Stimulated activated naive CD8-positive, alpha-beta T cell treated with anti-CD3 and anti-CD28 coated beads, Interleukin-15, Interleukin-2, amounts not matched to agents 100 ng/mL and 50 ng/mL, for 24 hours (primary cell): ENCODE measurements around the gene RASSF9.

Source experiments
- H3K27ac Mint-ChIP-seq: one replicate; pipeline ENCODE4 v1.8.0; 2021; ENCODE audit warnings: mild to moderate bottlenecking, mixed read lengths
- H3K27me3 Mint-ChIP-seq: one replicate; pipeline ENCODE4 v1.8.0; 2021; ENCODE audit warnings: mixed read lengths
- H3K36me3 Mint-ChIP-seq: one replicate; pipeline ENCODE4 v1.8.0; 2021; ENCODE audit warnings: low read depth, mixed read lengths
- H3K4me1 Mint-ChIP-seq: one replicate; pipeline ENCODE4 v1.8.0; 2021; ENCODE audit warnings: low read depth, mixed read lengths
- H3K4me3 Mint-ChIP-seq: one replicate; pipeline ENCODE4 v1.8.0; 2021; ENCODE audit warnings: mild to moderate bottlenecking, mixed read lengths
- H3K9me3 Mint-ChIP-seq: one replicate; pipeline ENCODE4 v1.8.0; 2021; ENCODE audit warnings: mixed read lengths

RASSF9 gene

DNA sequence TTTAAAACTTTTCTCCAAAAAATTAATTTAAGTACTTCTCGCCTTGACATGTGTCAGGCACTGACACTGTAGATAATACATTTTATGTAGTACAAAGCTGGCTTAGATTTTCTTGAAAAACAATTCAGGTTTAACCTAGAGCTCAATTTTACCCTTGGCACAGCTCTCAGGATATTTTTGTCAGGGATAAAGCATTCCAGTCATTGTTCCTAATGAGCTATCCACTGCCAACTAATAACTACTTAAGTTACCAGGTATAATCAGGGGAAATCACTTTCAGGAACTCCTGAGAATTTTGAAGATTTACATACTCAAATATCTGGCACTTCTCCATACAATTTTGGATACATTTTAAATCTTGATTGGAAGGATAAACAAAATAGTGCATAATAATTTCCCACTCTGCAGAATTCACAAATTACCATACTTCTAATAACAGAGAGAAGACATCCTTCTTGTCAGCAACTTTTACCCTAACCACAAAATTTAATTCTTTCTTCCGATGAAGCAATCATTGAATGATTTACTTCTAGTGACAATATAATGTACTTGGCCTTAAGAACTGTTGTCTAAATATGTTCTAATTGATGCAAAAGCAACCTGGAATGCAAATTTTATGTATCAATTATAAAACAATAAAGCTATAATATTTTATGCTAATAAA is 4.8 kb downstream of the RASSF9 start:
- H3K36me3 Mint-ChIP-seq, result no peaks in the 10 kb centered on the region
- no peaks in the 10 kb centered on the region for H3K27me3 Mint-ChIP-seq
- no peak overlapping the region for H3K4me3 Mint-ChIP-seq
- no peak overlapping the region for H3K27ac Mint-ChIP-seq
- peaks cover 4% of the 10 kb centered on the region for H3K9me3 Mint-ChIP-seq
- no peaks in the 10 kb centered on the region for H3K4me1 Mint-ChIP-seq

DNA sequence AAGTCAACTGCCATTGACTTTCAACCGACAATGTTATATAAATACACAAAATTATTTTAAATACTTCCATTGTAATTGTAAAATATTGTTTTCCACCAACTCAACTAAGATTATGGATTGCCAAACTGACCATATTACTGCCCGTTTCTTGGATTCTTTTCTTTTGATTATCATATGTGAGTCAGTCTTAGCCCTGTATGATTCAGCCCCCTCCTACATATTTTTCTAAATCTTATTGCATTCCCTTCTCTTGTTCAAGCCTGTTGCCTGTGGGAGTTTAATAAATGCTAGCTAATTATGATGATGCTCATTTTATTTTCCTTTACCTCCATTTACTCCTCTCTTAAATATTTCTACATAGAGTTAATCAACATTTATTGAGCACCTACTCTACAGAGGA is 6.8 kb downstream of the RASSF9 start:
- Mint-ChIP-seq H3K4me1 (no peaks in the 10 kb centered on the region), H3K9me3 (peaks cover 4% of the 10 kb centered on the region), H3K27me3 (no peaks in the 10 kb centered on the region), H3K27ac (no peak overlapping the region), H3K36me3 (no peaks in the 10 kb centered on the region), H3K4me3 (no peak overlapping the region)

DNA sequence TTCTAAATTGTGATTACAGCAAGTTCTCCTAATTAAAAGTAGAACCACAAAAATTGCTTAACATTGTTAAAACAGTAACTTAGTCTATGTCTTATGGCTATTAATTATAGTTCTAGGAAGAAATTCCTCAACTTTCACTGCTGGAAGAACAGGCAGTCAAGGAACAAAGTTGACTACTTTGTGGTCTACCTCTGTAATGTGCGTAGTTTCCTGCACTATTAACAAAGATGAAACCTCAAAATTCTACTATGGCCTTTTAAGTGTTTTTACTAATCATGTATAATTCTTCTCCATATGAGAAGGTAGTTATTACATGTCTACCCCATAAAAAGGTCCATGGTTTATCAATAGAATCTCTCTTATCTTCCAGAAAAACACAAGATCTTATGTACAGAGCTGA is 7.6 kb downstream of the RASSF9 start:
- Mint-ChIP-seq H3K4me1 (no peaks in the 10 kb centered on the region), H3K4me3 (no peak overlapping the region), H3K9me3 (peaks cover 4% of the 10 kb centered on the region)

DNA sequence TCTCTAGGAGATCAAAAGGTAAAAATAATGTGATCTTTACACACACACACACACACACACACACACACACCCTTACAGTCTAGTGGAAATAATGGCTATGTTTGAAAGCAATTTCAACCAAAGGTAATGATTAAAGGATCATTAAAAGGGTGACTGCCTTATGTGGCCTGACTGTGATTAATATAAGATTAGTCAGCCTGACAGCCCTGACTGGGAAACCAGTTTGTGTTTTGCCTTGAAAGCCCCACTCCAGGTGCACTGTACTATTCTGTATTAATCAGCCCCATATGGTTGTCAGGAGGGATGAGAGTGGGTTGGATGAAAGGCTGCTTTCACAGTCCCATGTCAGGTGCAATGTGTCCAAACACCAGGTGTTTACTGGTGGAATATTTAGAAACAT is 10.5 kb downstream of the RASSF9 start:
- no peaks in the 10 kb centered on the region for H3K27me3 Mint-ChIP-seq
- H3K4me1 Mint-ChIP-seq, result no peaks in the 10 kb centered on the region
- H3K4me3 Mint-ChIP-seq, result no peak overlapping the region
- H3K9me3 Mint-ChIP-seq, result peaks cover 4% of the 10 kb centered on the region
- H3K27ac Mint-ChIP-seq, result no peak overlapping the region
- no peaks in the 10 kb centered on the region for H3K36me3 Mint-ChIP-seq

More for the DNA sequence above, 7.6 kb downstream of the RASSF9 start:
- no peaks in the 10 kb centered on the region for H3K36me3 Mint-ChIP-seq
- no peak overlapping the region for H3K27ac Mint-ChIP-seq
- H3K27me3 Mint-ChIP-seq, result no peaks in the 10 kb centered on the region

DNA sequence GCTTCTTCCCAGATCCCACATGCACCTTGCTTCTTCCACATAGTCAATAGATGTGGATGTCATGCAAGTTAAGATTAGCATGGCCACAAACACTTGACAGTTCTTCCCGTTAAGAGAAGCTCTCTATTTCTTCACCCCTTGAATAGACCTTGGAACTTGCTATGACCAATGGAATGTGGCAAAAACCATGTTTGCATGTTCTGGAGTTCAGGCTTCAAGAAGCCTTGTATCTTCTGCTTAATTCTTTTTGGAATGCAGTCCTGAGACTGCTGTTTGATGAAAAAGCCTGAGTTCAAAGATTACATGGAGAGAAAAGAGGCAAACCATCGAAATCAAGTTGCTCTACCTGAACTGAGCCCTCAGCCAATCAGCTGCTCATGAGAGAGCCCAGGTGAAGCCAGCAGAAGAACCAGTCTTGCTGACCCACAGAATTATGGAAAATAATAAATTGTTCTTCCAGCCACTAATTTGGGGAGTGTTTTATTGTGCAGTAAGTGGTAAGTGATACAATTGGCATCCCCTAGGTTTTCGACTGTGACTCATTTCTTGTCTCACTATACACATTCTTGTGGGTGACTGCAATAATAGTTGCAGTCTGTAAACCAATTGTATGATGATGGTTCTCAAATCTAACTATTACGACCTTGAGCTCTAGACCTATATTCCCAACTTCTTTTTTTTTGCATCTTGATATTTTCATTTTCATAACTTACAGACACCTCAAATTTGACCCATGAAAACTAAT is 12.6 kb downstream of the RASSF9 start:
- Mint-ChIP-seq H3K27ac (no peak overlapping the region), H3K27me3 (no peaks in the 10 kb centered on the region), H3K9me3 (peaks cover 4% of the 10 kb centered on the region), H3K4me1 (no peaks in the 10 kb centered on the region), H3K4me3 (no peak overlapping the region), H3K36me3 (no peaks in the 10 kb centered on the region)

DNA sequence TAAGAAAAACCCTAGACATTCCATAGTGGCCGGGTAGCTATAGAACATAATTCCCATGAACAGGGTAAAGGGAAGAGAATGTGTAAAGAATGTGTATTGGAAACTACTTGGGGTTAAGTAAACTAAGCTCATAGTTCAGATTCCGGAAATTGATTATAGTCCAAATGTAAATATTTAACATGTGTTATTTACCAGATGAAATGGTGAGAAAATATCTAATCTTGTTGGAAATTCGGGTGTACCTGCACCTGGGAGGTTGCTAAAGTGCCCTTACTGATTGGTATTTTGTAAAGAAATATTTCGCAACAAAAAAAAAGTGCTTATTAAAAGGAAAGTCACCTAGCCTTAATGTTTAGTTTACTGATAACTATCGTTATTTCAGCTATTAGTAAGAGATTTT is 14.4 kb downstream of the RASSF9 start:
- Mint-ChIP-seq H3K9me3 (no peaks in the 10 kb centered on the region), H3K27ac (no peak overlapping the region), H3K4me1 (no peaks in the 10 kb centered on the region), H3K27me3 (no peaks in the 10 kb centered on the region), H3K36me3 (no peaks in the 10 kb centered on the region), H3K4me3 (no peak overlapping the region)

DNA sequence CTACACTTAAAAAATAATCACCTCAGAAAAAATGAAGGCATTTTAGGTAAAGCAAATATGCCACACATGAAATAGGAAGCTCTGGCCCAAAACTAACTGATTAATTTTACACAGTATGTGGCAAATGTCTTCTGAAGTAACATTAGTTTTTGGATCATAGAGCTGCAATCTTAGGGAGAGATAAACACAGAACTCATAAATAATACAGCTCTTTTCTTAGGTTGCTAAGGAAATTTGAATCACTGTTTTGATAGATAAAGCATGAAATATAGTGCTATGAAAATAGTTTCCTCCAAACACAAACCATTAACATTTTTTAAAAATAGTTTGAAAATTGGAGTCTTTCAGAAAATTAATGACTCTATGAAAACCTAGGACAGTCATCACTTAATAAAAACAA is 15.0 kb downstream of the RASSF9 start:
- no peaks in the 10 kb centered on the region for H3K36me3 Mint-ChIP-seq
- no peak overlapping the region for H3K4me3 Mint-ChIP-seq
- H3K4me1 Mint-ChIP-seq, result no peaks in the 10 kb centered on the region
- H3K27ac Mint-ChIP-seq, result no peak overlapping the region
- no peaks in the 10 kb centered on the region for H3K27me3 Mint-ChIP-seq
- no peaks in the 10 kb centered on the region for H3K9me3 Mint-ChIP-seq

DNA sequence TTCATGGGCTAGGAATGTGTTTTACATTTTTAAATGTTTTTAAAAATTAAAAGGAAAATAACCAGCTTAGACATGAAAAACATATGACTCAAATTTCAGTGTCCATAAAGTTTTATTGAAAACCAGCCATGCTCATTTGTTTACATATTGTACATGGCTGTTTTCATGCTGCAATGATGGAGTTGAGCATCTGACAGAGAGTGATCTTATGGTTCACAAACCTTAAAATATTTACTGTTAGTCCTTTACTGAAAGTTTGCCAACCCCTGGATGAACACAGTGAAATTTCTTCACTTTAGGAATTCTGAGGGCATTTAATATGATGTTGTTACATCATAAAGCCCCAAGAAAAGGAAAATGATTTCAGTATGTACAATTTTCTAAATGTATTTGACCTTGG is 16.1 kb downstream of the RASSF9 start:
- H3K27me3 Mint-ChIP-seq, result no peaks in the 10 kb centered on the region
- H3K4me1 Mint-ChIP-seq, result no peaks in the 10 kb centered on the region
- H3K4me3 Mint-ChIP-seq, result no peak overlapping the region
- H3K36me3 Mint-ChIP-seq, result no peaks in the 10 kb centered on the region
- H3K27ac Mint-ChIP-seq, result no peak overlapping the region
- peaks cover 7% of the 10 kb centered on the region for H3K9me3 Mint-ChIP-seq

DNA sequence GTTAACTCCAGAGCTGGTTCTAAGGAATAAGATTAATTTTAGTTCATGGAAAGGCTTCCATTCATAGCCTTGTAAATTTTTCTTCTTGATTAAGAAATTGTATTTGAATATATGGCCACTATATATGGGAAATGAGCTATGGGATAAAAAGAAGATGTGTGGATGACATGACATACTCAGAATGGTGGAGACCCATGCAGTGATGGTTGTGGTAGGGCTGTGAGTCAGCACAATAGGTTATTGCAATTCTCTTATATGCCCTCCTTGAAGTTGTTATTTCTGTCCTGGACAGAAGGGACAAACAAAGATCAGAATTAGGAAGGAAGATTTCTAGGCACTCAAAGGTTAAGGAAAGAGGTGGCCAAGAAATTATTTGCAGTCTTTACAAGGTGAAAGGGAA is 21.5 kb downstream of the RASSF9 start:
- no peaks in the 10 kb centered on the region for H3K4me1 Mint-ChIP-seq
- peaks cover 7% of the 10 kb centered on the region for H3K9me3 Mint-ChIP-seq
- H3K36me3 Mint-ChIP-seq, result no peaks in the 10 kb centered on the region
- H3K27ac Mint-ChIP-seq, result no peak overlapping the region
- H3K4me3 Mint-ChIP-seq, result no peak overlapping the region
- no peaks in the 10 kb centered on the region for H3K27me3 Mint-ChIP-seq

DNA sequence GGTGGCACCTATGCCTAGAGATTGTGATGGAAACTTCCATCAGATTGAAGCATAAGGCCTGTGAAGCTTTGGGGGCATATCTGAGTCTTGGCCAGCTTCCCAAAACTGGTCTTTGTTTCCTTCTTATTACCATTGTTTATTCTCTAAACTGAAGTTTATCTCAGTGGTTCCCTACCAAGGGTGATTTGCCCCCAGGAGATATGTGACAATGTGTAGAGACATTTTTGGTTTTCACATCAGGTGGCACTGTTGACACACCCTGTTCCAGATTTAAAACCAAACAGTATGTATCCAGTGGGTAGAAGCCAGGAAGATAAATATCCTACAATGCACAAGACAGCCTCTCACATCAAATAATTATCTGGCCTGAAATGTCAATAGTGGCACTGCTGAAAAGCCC is 22.1 kb downstream of the RASSF9 start:
- Mint-ChIP-seq H3K36me3 (no peaks in the 10 kb centered on the region), H3K27me3 (no peaks in the 10 kb centered on the region), H3K9me3 (peaks cover 7% of the 10 kb centered on the region), H3K4me1 (no peaks in the 10 kb centered on the region), H3K4me3 (no peak overlapping the region), H3K27ac (no peak overlapping the region)

DNA sequence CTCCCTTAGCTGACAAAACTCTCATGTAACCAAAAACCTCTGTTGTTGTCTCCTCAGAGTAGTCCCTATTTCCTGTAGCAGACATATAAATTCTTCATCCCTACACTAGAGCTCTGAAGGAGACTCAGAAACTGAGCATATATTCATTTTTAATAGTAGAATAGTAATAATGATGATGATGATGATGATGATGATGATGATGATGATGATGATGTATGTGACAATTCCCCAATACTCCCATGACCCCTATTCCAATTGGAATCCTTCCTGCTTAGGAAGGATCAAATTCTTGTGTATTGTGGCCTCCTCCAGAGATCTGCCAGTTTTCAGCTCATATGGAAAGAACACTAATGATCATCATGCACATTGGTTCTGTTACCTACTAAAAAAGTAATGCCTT is 26.7 kb downstream of the RASSF9 start:
- H3K36me3 Mint-ChIP-seq, result no peaks in the 10 kb centered on the region

DNA sequence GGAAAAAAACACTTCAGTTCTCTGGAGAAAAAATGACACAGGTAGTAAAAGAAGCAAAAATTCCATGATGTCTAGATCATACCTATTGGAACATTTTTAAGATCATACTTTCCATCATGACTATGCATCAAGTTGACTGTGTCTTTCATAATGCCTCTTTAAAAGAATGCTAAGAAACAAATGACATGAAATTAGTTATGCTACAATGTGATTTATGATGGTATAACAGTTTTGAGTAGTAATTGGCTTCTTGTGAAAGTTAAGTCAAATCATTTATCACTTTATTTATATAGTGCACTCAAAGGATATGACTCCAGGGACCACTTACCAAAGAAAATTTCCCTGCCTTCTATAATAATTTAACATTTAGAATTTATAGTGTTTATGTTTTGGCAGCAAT is 28.5 kb downstream of the RASSF9 start:
- Mint-ChIP-seq H3K4me3 (no peak overlapping the region), H3K4me1 (no peaks in the 10 kb centered on the region), H3K27me3 (no peaks in the 10 kb centered on the region), H3K27ac (no peak overlapping the region), H3K9me3 (no peaks in the 10 kb centered on the region), H3K36me3 (no peaks in the 10 kb centered on the region)

More for the DNA sequence above, 26.7 kb downstream of the RASSF9 start:
- Mint-ChIP-seq H3K4me1 (no peaks in the 10 kb centered on the region), H3K4me3 (no peak overlapping the region), H3K9me3 (no peaks in the 10 kb centered on the region), H3K27me3 (no peaks in the 10 kb centered on the region), H3K27ac (no peak overlapping the region)

DNA sequence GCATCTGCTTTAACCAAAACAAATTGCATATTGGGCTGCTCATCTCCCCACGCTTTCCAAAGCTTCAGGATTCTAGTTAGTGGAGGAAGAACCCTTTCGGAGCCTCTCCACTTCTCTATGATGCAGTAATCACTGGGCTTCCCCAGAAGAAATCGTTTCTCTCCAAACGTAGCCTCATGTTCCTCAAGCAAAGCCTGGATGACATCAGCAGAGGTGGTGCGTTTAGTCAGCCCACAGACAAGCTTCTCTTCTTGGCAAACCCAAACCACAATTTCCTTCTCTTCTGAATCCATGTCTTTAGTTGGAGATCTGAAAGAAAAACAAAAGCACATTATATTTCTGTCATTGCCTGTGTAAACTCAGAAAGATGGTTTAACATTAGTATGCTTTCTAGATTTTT is 30.6 kb downstream of the RASSF9 start:
- H3K27me3 Mint-ChIP-seq, result no peaks in the 10 kb centered on the region
- H3K36me3 Mint-ChIP-seq, result no peaks in the 10 kb centered on the region
- H3K9me3 Mint-ChIP-seq, result no peaks in the 10 kb centered on the region
- no peaks in the 10 kb centered on the region for H3K4me1 Mint-ChIP-seq
- no peak overlapping the region for H3K4me3 Mint-ChIP-seq
- H3K27ac Mint-ChIP-seq, result no peak overlapping the region

DNA sequence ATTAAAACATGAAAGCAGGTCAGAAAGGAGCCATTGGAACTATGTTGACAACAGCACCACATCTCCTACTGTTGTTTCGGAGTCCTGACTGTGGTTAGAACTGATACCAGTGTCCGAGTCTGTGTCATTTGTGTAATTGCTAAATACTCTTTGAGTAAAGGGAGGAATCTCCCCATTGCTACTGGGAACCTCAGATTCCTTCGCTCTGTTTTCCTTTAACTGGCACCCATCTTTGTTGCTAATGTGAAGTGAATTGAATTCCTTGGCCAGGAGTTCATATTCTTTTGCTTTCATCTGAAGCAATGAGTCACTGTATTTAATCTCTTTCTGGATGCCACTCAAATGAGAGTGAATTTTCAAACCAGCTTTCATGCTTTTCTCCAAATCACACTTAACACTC is 31.5 kb downstream of the RASSF9 start:
- no peaks in the 10 kb centered on the region for H3K36me3 Mint-ChIP-seq
- no peaks in the 10 kb centered on the region for H3K9me3 Mint-ChIP-seq
- no peaks in the 10 kb centered on the region for H3K27me3 Mint-ChIP-seq
- H3K4me1 Mint-ChIP-seq, result no peaks in the 10 kb centered on the region
- H3K27ac Mint-ChIP-seq, result no peak overlapping the region
- H3K4me3 Mint-ChIP-seq, result no peak overlapping the region

DNA sequence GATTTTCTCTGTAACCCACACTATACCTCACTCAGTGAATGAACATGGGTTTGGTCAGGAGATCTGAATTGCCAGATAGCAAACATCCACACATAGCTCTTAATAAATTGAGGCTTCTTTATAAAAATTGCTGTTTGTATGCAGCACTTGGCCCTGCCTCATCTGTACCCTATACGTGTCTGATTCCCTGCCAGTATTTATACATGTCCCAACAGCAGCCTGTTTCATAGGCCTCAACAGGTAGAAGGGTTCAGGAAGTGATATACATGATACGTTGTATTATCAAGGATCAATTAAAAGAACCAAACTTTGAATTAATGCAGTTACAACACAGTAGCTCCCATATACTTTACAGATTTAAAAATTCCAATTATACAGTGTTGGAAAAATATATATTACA is 32.3 kb downstream of the RASSF9 start:
- H3K36me3 Mint-ChIP-seq, result no peaks in the 10 kb centered on the region
- H3K27me3 Mint-ChIP-seq, result no peaks in the 10 kb centered on the region
- H3K4me3 Mint-ChIP-seq, result no peak overlapping the region
- H3K4me1 Mint-ChIP-seq, result no peaks in the 10 kb centered on the region
- no peaks in the 10 kb centered on the region for H3K9me3 Mint-ChIP-seq
- H3K27ac Mint-ChIP-seq, result no peak overlapping the region

DNA sequence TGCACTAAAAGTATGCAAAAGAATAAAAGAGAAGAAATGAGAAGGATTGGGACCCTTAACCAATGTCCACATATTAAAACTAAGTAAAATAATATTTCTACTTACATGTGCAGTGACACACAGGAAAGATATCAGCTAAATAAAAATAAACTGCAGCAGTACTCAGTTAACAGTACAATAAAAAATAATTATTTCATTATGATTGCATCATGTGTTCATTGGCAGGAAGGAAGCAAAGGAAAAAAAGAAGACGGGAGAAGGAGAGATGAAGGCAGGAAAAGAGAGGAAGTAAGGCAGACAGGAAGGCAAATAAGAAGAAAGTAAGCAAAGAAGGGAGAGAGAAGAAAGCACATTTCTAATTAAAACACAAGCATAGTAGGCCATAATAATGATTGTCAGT is 33.0 kb downstream of the RASSF9 start:
- Mint-ChIP-seq H3K27me3 (no peaks in the 10 kb centered on the region), H3K27ac (no peak overlapping the region), H3K36me3 (no peaks in the 10 kb centered on the region)

More for the DNA sequence above, 33.0 kb downstream of the RASSF9 start:
- Mint-ChIP-seq H3K9me3 (no peaks in the 10 kb centered on the region), H3K4me3 (no peak overlapping the region), H3K4me1 (no peaks in the 10 kb centered on the region)
